ENCODE data around the gene C19orf18. TPM values are rescaled to one million over a fixed set of nuclear protein-coding genes. Genes with fewer than 3 reads are reported as not detected.

The C19orf18 gene
- 0.24 to 0.59 TPM (median 0.48 TPM) in 3 replicates for polyA plus RNA-seq
- 4.0 TPM for polyA plus RNA-seq (2011; ENCODE audit: low read depth)
- polyA plus RNA-seq (2011; cell fraction: cytosol; rRNA removed) = 0.31 and 0.56 TPM in 2 replicates
- 2.3 and 2.9 TPM in 2 replicates for polyA plus RNA-seq (2011; cell fraction: nucleus; rRNA removed)
- polyA plus RNA-seq (2012; ENCODE audit: low replicate concordance) = 0.55 and 1.7 TPM in 2 replicates
- polyA minus RNA-seq = 0.48 TPM in 1 of 3 replicates, not detected in the others
- polyA minus RNA-seq (2011; cell fraction: cytosol; rRNA and poly(A)+ RNA removed) = not detected
- polyA minus RNA-seq (2011; cell fraction: nucleus; rRNA and poly(A)+ RNA removed) = 0.70 and 1.3 TPM in 2 replicates

DNA sequence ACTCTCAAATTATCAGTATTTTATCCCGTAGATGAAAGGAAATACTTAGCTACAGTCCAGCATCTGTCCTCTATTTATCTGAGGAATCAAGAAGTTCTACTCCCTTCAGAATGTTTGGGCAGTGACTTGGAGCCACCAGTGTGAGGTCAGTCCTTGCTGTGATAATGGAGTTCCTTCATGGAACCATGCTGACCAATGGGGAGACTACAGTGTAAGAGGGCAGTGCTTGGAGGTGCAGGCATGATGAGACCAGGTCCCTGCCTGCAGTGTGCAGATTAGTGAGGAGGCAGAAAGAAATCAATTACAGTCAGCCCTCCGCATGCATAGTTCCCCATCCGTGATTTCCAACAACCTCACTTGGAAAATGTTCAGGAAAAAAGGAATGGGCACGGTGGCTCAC is at the start of gene C19orf18:
TSS of gene C19orf18 (minus strand) at position 101 of the 400 bp plus-strand sequence. CDS start 102 bp downstream, outside the sequence.
- TF ChIP-seq, protein P1, sequence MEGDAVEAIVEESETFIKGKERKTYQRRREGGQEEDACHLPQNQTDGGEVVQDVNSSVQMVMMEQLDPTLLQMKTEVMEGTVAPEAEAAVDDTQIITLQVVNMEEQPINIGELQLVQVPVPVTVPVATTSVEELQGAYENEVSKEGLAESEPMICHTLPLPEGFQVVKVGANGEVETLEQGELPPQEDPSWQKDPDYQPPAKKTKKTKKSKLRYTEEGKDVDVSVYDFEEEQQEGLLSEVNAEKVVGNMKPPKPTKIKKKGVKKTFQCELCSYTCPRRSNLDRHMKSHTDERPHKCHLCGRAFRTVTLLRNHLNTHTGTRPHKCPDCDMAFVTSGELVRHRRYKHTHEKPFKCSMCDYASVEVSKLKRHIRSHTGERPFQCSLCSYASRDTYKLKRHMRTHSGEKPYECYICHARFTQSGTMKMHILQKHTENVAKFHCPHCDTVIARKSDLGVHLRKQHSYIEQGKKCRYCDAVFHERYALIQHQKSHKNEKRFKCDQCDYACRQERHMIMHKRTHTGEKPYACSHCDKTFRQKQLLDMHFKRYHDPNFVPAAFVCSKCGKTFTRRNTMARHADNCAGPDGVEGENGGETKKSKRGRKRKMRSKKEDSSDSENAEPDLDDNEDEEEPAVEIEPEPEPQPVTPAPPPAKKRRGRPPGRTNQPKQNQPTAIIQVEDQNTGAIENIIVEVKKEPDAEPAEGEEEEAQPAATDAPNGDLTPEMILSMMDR (optimal IDR thresholded peaks at IDR 0.05 in 1 of 3, IDR thresholded peaks at IDR 0.05 in 1 of 3, conservative IDR thresholded peaks at IDR 0.05 in 1 of 3; ENCODE audit: extremely low read depth in 1 of 3, insufficient read depth in 2 of 3, low read length in 3 of 3) = no peak
- no peak for TF ChIP-seq EZH2 (IDR thresholded peaks at IDR 0.05; ENCODE audit: low read length)
- Histone ChIP-seq H3K4me3 (ENCODE audit: control insufficient read depth in 2 of 3, extremely low read depth in 1 of 3, insufficient read depth in 2 of 3, low read depth in 1 of 3, low read length in 3 of 3) (no peak within 1 kb of the TSS), H3K27ac (ENCODE audit: control insufficient read depth, insufficient read depth, low read length) (no peak within 1 kb of the TSS), H3K27me3 (ENCODE audit: control insufficient read depth, extremely low read depth, insufficient read depth, low read length) (no peaks in the 10 kb centered on the region), H3K9me3 (ENCODE audit: control insufficient read depth, low read depth, low read length) (peaks cover 30% of the 10 kb centered on the region), H4K20me1 (ENCODE audit: control insufficient read depth, extremely low read depth, insufficient read depth, low read length) (no peaks in the 10 kb centered on the region), H3K36me3 (ENCODE audit: control insufficient read depth in 2 of 2, extremely low read depth in 1 of 2, insufficient read depth in 2 of 2, low read length in 2 of 2) (peaks cover 0 to 2% of the 10 kb centered on the region in 2 experiments), H3K4me2 (ENCODE audit: control insufficient read depth, extremely low read depth, insufficient read depth, low read depth, low read length) (no peak within 1 kb of the TSS), H3K9me1 (ENCODE audit: control insufficient read depth, extremely low read depth, insufficient read depth, low read length) (no peaks in the 10 kb centered on the region), H3K4me1 (ENCODE audit: control insufficient read depth, extremely low read depth, insufficient read depth, low read length) (no peaks in the 10 kb centered on the region), H3K79me2 (ENCODE audit: control insufficient read depth, insufficient read depth, low read length) (no peaks in the 10 kb centered on the region), H2AFZ (ENCODE audit: control insufficient read depth, low read length) (no peak within 1 kb of the TSS), H3K9ac (ENCODE audit: control insufficient read depth, extremely low read depth, insufficient read depth, low read length) (no peak within 1 kb of the TSS)
- no peak for DNase-seq (ENCODE audit: low read depth, low spot score)
- dilution Hi-C loops (cut with MboI; ENCODE audit: extremely low pct_ligation_motif_present, low sequenced_read_pairs) = no loop called here
- no peak for FAIRE-seq

GRCh38 chr19:58022283-58022660 is 47.9 kb upstream of the C19orf18 start:
- H3K4me3 ChIP-seq (ENCODE audit: control insufficient read depth in 2 of 3, extremely low read depth in 1 of 3, insufficient read depth in 2 of 3, low read depth in 1 of 3, low read length in 3 of 3) = no peak overlapping the region
- H3K4me1 ChIP-seq (ENCODE audit: control insufficient read depth, extremely low read depth, insufficient read depth, low read length) = no peaks in the 10 kb centered on the region
- no peak overlapping the region for H3K4me2 ChIP-seq (ENCODE audit: control insufficient read depth, extremely low read depth, insufficient read depth, low read depth, low read length)
- H3K9me3 ChIP-seq (ENCODE audit: control insufficient read depth, low read depth, low read length) = peaks cover 9% of the 10 kb centered on the region
- no peaks in the 10 kb centered on the region for H4K20me1 ChIP-seq (ENCODE audit: control insufficient read depth, extremely low read depth, insufficient read depth, low read length)
- H3K27me3 ChIP-seq (ENCODE audit: control insufficient read depth, extremely low read depth, insufficient read depth, low read length) = no peaks in the 10 kb centered on the region
- H3K9ac ChIP-seq (ENCODE audit: control insufficient read depth, extremely low read depth, insufficient read depth, low read length) = no peak overlapping the region
- no peak for DNase-seq (ENCODE audit: low read depth, low spot score)
- H2AFZ ChIP-seq (ENCODE audit: control insufficient read depth, low read length) = no peak overlapping the region
- FAIRE-seq = no peak
- H3K27ac ChIP-seq (ENCODE audit: control insufficient read depth, insufficient read depth, low read length) = no peak overlapping the region
- H3K9me1 ChIP-seq (ENCODE audit: control insufficient read depth, extremely low read depth, insufficient read depth, low read length) = no peaks in the 10 kb centered on the region
- no peak for TF ChIP-seq EZH2 (IDR thresholded peaks at IDR 0.05; ENCODE audit: low read length)
- TF ChIP-seq, protein P1 (optimal IDR thresholded peaks at IDR 0.05 in 1 of 3, IDR thresholded peaks at IDR 0.05 in 1 of 3, conservative IDR thresholded peaks at IDR 0.05 in 1 of 3; ENCODE audit: extremely low read depth in 1 of 3, insufficient read depth in 2 of 3, low read length in 3 of 3) = no peak
- dilution Hi-C loops (cut with MboI; ENCODE audit: extremely low pct_ligation_motif_present, low sequenced_read_pairs) = no loop called here
- H3K36me3 ChIP-seq (ENCODE audit: control insufficient read depth in 2 of 2, extremely low read depth in 1 of 2, insufficient read depth in 2 of 2, low read length in 2 of 2) = no peaks in the 10 kb centered on the region
- H3K79me2 ChIP-seq (ENCODE audit: control insufficient read depth, insufficient read depth, low read length) = no peaks in the 10 kb centered on the region
